A673 (cell line): ENCODE measurements around the gene RGPD8.

Source experiments
- CTCF ChIP-seq: fragments of 300-800, 200-600 bp; sonication (generic); conservative IDR thresholded peaks from 2 replicates; pipeline ENCODE4 v1.5.1; 2017; ENCODE audit warnings: low read depth, mild to moderate bottlenecking, antibody characterized with exemption, low read length, moderate library complexity, mixed read lengths
- EZH2 ChIP-seq: fragments of 200-600 bp; sonication (generic); IDR thresholded peaks from 2 replicates; pipeline ENCODE4 v1.6.1; 2017; ENCODE audit warnings: borderline replicate concordance, low read depth, mild to moderate bottlenecking, mixed read lengths, antibody characterized with exemption, low read length; ENCODE audit not compliant: poor library complexity, severe bottlenecking

GRCh38 chr2:112474844-112475486 is 41.5 kb upstream of the RGPD8 start:
- TF ChIP-seq CTCF (no peak), EZH2 (no peak)
